Ishikawa (cell line): ENCODE measurements around the gene INPP4A.

Experiments used
- CEBPB ChIP-seq: IDR thresholded peaks from 2 replicates; pipeline ENCODE4 v1.6.1; 2012
- EP300 ChIP-seq: IDR thresholded peaks from 2 replicates; pipeline ENCODE4 v1.6.1; 2012; ENCODE audit warnings: borderline replicate concordance
- MAX ChIP-seq: IDR thresholded peaks from 2 replicates; pipeline ENCODE4 v1.6.1; 2012
- RAD21 ChIP-seq: IDR thresholded peaks from 2 replicates; pipeline ENCODE4 v1.6.1; 2012; ENCODE audit warnings: low read depth
- REST ChIP-seq: IDR thresholded peaks from 2 replicates; pipeline ENCODE4 v1.6.1; 2012; ENCODE audit warnings: low read depth, mild to moderate bottlenecking
- TAF1 ChIP-seq: IDR thresholded peaks from 2 replicates; pipeline ENCODE4 v1.6.1; 2012; ENCODE audit warnings: low read depth, mild to moderate bottlenecking
- ZBTB7A ChIP-seq: IDR thresholded peaks from 2 replicates; pipeline ENCODE4 v1.6.1; 2012; ENCODE audit warnings: low read depth

DNA sequence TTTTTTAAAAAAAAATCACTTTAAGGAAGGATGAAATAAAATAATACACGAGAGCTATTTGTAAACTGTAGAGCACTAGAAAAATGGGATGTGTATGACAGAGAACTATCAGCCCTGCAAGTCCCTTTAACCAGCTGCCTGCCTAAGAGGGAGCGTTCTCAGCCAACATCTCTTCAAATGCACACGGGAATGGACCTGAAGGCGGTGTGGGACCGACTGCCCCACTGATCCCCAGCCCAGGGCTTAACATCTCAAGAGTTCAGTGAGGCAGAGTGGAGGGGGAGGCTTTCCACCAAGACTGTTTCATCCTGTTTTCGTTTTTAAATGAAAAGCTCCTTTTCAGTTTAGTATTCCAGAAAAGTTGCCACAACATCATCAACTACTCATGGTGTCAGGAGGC is 2.2 kb downstream of the INPP4A start:
- TF ChIP-seq REST (no peak), EP300 (no peak), TAF1 (no peak), CEBPB (no peak), RAD21 (no peak), ZBTB7A (no peak), MAX (no peak)
